OCI-LY3 (cell line): ENCODE data around the gene VPS54.

ENCODE experiments used
- H2AFZ ChIP-seq: fragments of 200-600, 300-600 bp; shearing (Covaris generic); 2 replicates; pipeline ENCODE4 v1.6.0; 2014; ENCODE audit warnings: antibody characterized with exemption, low read depth, low read length
- H3K27ac ChIP-seq: fragments of 200-600, 300-600 bp; sonication (generic); 2 replicates; pipeline ENCODE4 v1.5.1; 2014; ENCODE audit warnings: mild to moderate bottlenecking, low read length, moderate library complexity, mixed read lengths
- H3K27me3 ChIP-seq: fragments of 200-600, 300-600 bp; sonication (generic); 2 replicates; pipeline ENCODE4 v1.6.1; 2014; ENCODE audit warnings: low read depth, low read length, mixed read lengths
- H3K36me3 ChIP-seq: fragments of 200-600, 300-600 bp; sonication (generic); replicated peaks from 2 replicates; pipeline ENCODE3; 2014; ENCODE audit warnings: low read depth, low read length, mixed read lengths
- H3K4me1 ChIP-seq: fragments of 300-600, 200-600 bp; sonication (generic); 2 replicates; pipeline ENCODE4 v1.6.1; 2014; ENCODE audit warnings: low read length, mixed read lengths
- H3K4me2 ChIP-seq: fragments of 200-600, 300-600 bp; sonication (generic); 2 replicates; pipeline ENCODE4 v1.6.1; 2014; ENCODE audit warnings: low read length, mixed read lengths
- H3K4me3 ChIP-seq: fragments of 300-600, 200-600 bp; sonication (generic); 2 replicates; pipeline ENCODE4 v1.5.1; 2014; ENCODE audit warnings: antibody characterized with exemption, mild to moderate bottlenecking, low read length, moderate library complexity
- H3K79me2 ChIP-seq: fragments of 300-600, 200-600 bp; shearing (Covaris generic); 2 replicates; pipeline ENCODE4 v1.6.1; 2014; ENCODE audit warnings: mild to moderate bottlenecking, low read length, mixed read lengths
- H3K9ac ChIP-seq: fragments of 300-600, 200-600 bp; shearing (Covaris generic); 2 replicates; pipeline ENCODE4 v1.6.0; 2014; ENCODE audit warnings: mild to moderate bottlenecking, low read length, moderate library complexity
- H3K9me3 ChIP-seq: fragments of 200-600, 300-600 bp; shearing (Covaris generic); 2 replicates; pipeline ENCODE4 v1.6.1; 2014; ENCODE audit warnings: low read length, mixed read lengths; ENCODE audit not compliant: insufficient read depth
- H4K20me1 ChIP-seq: fragments of 200-600, 300-600 bp; sonication (generic); 2 replicates; pipeline ENCODE4 v1.6.1; 2016; ENCODE audit warnings: low read length, mixed read lengths; ENCODE audit not compliant: insufficient read depth
- EZH2phosphoT487 ChIP-seq: fragments of 200-600 bp; shearing (Covaris generic); IDR thresholded peaks from 2 replicates; pipeline ENCODE4 v1.6.1; 2018; ENCODE audit warnings: antibody characterized with exemption, mixed run types, low read depth
- TF ChIP-seq, protein P1 (sequence below): fragments of 200-600, 300-600 bp; sonication (generic); IDR thresholded peaks from 2 replicates; pipeline ENCODE4 v1.5.1; 2014; ENCODE audit warnings: antibody characterized with exemption, low read length, low read depth

VPS54 gene

DNA sequence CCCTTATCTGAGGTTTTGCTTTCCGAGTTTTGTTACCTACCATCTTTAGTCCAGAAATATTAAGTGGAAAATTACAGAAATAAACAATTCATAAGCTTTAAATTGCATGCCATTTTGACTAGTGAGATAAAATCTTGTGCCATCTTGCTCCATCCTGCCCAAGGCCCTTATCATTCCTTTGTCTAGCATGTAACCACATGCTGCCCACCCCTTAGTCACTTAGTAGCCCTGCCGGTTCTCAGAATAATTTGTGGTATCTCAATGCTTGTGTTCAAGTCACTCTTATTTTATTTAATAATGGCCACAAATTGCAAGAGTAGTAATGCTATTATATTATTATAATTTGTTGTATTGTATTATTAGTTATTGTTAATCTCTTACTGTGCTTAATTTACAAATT lies 36.8 kb upstream of the VPS54 start:
- TF ChIP-seq EZH2phosphoT487: no peak
- TF ChIP-seq, protein P1, sequence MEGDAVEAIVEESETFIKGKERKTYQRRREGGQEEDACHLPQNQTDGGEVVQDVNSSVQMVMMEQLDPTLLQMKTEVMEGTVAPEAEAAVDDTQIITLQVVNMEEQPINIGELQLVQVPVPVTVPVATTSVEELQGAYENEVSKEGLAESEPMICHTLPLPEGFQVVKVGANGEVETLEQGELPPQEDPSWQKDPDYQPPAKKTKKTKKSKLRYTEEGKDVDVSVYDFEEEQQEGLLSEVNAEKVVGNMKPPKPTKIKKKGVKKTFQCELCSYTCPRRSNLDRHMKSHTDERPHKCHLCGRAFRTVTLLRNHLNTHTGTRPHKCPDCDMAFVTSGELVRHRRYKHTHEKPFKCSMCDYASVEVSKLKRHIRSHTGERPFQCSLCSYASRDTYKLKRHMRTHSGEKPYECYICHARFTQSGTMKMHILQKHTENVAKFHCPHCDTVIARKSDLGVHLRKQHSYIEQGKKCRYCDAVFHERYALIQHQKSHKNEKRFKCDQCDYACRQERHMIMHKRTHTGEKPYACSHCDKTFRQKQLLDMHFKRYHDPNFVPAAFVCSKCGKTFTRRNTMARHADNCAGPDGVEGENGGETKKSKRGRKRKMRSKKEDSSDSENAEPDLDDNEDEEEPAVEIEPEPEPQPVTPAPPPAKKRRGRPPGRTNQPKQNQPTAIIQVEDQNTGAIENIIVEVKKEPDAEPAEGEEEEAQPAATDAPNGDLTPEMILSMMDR: no peak
- Histone ChIP-seq H3K9me3 (no peaks in the 10 kb centered on the region), H3K9ac (no peak overlapping the region), H2AFZ (no peak overlapping the region), H3K27ac (no peak overlapping the region), H3K36me3 (no peaks in the 10 kb centered on the region), H3K4me1 (peaks cover 21% of the 10 kb centered on the region), H4K20me1 (no peaks in the 10 kb centered on the region), H3K79me2 (no peaks in the 10 kb centered on the region), H3K4me2 (no peak overlapping the region), H3K4me3 (no peak overlapping the region), H3K27me3 (no peaks in the 10 kb centered on the region)

DNA sequence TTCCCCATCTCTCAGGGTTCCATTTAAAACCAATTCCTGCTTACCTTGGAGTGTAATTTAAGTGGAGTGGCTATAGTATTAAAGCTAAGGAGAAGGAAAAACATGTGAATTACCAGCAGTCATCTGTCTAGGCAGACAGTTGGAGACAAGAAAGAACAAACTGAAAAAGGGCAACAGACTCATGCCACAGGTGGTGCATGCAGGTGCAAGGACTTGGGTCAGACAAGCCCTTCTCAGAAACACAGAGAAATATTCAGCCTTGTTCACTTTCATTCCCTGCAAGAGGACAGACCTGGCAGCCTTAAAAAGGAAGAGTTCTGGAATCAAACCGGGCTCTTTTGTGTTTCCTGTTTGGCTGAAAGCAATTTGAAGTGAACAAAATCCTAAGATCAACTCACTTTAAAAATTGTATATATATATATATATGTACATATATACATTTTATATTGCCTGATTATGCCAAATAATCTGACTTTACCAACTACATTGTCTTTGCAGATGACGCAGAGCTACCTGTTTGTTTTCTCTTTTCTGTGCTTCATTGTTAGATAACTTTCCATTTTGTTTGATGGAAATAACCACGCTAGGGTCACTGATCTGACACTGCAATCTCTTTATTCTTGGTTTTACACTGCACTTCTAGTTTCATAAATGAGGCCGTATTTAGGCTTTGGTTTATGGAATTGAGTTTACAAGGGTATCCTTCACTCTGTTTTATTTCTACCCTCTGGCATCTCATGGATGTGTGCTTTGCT lies 35.1 kb upstream of the VPS54 start:
- H3K4me3 ChIP-seq: no peak overlapping the region
- H3K27me3 ChIP-seq: no peaks in the 10 kb centered on the region
- TF ChIP-seq, protein P1: no peak
- TF ChIP-seq EZH2phosphoT487: no peak
- H4K20me1 ChIP-seq: no peaks in the 10 kb centered on the region
- H3K4me2 ChIP-seq: peak overlapping the region; percentile 2; the same call in 1 of the 2 replicates
- no peaks in the 10 kb centered on the region for H3K79me2 ChIP-seq
- no peaks in the 10 kb centered on the region for H3K9me3 ChIP-seq
- no peak overlapping the region for H3K9ac ChIP-seq
- H2AFZ ChIP-seq: no peak overlapping the region
- no peaks in the 10 kb centered on the region for H3K36me3 ChIP-seq
- H3K27ac ChIP-seq: no peak overlapping the region
- H3K4me1 ChIP-seq: peaks cover 29% of the 10 kb centered on the region

DNA sequence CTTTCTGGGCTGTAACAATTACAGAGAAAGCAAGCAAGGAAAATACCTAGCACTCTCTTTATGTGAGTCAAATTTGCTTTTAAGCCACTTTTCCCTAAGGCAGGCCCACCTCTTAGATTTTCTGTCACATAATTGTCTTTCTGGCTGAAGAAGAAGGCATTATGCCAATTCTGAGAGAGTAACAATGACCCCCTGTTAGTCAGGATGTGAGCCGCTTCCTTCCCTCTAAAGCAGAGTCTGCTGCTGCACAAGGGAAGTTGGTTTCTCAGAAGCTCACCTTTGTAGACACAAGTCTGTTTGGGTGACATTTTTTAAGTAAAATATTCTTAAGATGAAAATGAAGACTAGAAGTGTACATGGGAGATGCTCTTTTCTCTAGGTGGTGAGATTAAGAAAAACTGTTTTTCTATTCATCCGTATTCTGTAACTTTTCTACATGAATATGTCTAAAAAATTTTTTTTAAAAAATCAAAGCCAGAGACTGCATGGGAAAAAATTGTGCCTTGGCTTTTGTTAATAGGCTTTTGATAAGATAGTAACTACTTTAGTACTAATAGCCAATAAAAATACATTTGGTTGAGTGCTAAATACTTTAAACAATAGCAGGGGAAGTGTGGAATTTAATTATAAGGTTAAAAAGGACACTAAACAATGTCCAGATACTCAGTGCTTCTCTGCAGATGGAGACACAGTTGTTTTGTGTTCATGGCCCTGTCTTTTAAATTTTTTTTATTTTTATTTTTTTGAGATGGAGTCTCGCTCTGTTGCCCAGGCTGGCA lies 33.4 kb upstream of the VPS54 start:
- H3K4me2 ChIP-seq: no peak overlapping the region
- no peak overlapping the region for H3K4me3 ChIP-seq
- H2AFZ ChIP-seq: no peak overlapping the region
- TF ChIP-seq EZH2phosphoT487: no peak
- TF ChIP-seq, protein P1: no peak
- no peak overlapping the region for H3K27ac ChIP-seq
- peaks cover 30% of the 10 kb centered on the region for H3K4me1 ChIP-seq
- no peaks in the 10 kb centered on the region for H3K9me3 ChIP-seq
- no peaks in the 10 kb centered on the region for H3K27me3 ChIP-seq
- H3K79me2 ChIP-seq: no peaks in the 10 kb centered on the region
- H4K20me1 ChIP-seq: no peaks in the 10 kb centered on the region
- H3K9ac ChIP-seq: no peak overlapping the region
- no peaks in the 10 kb centered on the region for H3K36me3 ChIP-seq

DNA sequence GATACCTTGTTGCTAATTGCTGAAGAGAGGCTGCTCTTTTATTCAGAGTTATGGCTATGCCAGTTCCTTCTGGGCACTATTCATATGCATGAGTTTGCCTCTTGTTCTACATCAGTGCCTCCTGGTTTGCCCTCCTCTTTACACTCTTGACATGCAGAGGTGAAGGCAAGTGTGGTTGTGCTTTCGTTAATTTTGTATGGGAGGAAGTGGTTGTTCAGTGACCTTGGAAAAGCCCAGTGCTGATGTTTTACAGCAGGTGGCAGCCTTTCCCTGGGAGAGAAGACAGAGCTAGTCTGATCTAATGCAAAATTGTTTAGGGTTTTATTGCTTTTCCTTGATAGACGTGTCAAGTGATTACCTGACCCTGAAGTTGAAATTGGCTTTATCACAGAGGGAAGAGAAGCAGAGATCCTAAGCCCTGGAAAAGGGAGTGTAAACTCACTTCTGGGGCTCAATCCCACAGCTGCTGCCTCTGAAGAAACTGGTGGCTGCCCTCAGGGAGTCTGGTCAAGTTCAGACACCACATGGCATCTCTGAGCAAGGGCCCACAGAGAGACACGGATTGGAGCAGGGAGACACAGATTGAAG lies 30.5 kb upstream of the VPS54 start:
- H3K4me1 ChIP-seq: peaks cover 24% of the 10 kb centered on the region
- no peaks in the 10 kb centered on the region for H4K20me1 ChIP-seq
- no peaks in the 10 kb centered on the region for H3K79me2 ChIP-seq
- peak overlapping the region; percentile 67; the same call in 1 of the 2 replicates for H2AFZ ChIP-seq
- H3K9ac ChIP-seq: peak overlapping the region; percentile 45; the same call in 1 of the 2 replicates
- no peaks in the 10 kb centered on the region for H3K36me3 ChIP-seq
- TF ChIP-seq EZH2phosphoT487: no peak
- TF ChIP-seq, protein P1: peak; percentile 96
- H3K27me3 ChIP-seq: no peaks in the 10 kb centered on the region
- no peaks in the 10 kb centered on the region for H3K9me3 ChIP-seq
- peak overlapping the region; percentile 39; the same call in 1 of the 2 replicates for H3K4me3 ChIP-seq
- H3K27ac ChIP-seq: no peak overlapping the region
- H3K4me2 ChIP-seq: peak overlapping the region; percentile 69
